Erythroblast (primary cell): ENCODE data around the gene PSMG2.
A peak's percentile ranks its signal among the peaks of the same experiment; 100 is the strongest.

Source experiments
- DNase-seq, 2 experiments: peaks; one replicate each; lab custom pipeline; 2025; lab: John Stamatoyannopoulos, UW
- GATA1 ChIP-seq: IDR thresholded peaks from 2 replicates; pipeline ENCODE4 v1.6.1; 2011; ENCODE audit warnings: low read depth, mild to moderate bottlenecking, control low read depth, low read length, moderate library complexity
- POLR2A ChIP-seq: IDR thresholded peaks from 2 replicates; pipeline ENCODE4 v1.6.1; 2011; ENCODE audit warnings: mild to moderate bottlenecking, low read length

PSMG2 gene

GRCh38 chr18:12765586-12765985 is 62.7 kb downstream of the PSMG2 start:
- no peak for DNase-seq
- no peak for TF ChIP-seq POLR2A
- TF ChIP-seq GATA1: no peak

GRCh38 chr18:12766986-12767433 is 64.2 kb downstream of the PSMG2 start:
- DNase-seq: peak in 1 of 2 experiments; percentile 23
- no peak for TF ChIP-seq POLR2A
- TF ChIP-seq GATA1: no peak

- TF ChIP-seq GATA1 (no peak), POLR2A (no peak)
- DNase-seq: no peak
Observed at GRCh38 chr18:12767580-12768155, 64.8 kb downstream of the PSMG2 start.

GRCh38 chr18:12768625-12769024 is 65.8 kb downstream of the PSMG2 start:
- no peak for TF ChIP-seq POLR2A
- TF ChIP-seq GATA1: no peak
- DNase-seq: no peak

GRCh38 chr18:12769136-12769535 is 66.3 kb downstream of the PSMG2 start:
- DNase-seq: no peak
- TF ChIP-seq GATA1 (no peak), POLR2A (no peak)

- TF ChIP-seq POLR2A: no peak
- TF ChIP-seq GATA1: no peak
- DNase-seq: no peak
Observed at GRCh38 chr18:12769644-12770440, 67.0 kb downstream of the PSMG2 start.

GRCh38 chr18:12770469-12771219 is 67.8 kb downstream of the PSMG2 start:
- DNase-seq: no peak
- TF ChIP-seq POLR2A (no peak), GATA1 (no peak)

- no peak for DNase-seq
- TF ChIP-seq POLR2A: no peak
- TF ChIP-seq GATA1: no peak
Observed at GRCh38 chr18:12772111-12772510, 69.3 kb downstream of the PSMG2 start.

GRCh38 chr18:12773369-12773768 is 70.5 kb downstream of the PSMG2 start:
- no peak for DNase-seq
- no peak for TF ChIP-seq POLR2A
- no peak for TF ChIP-seq GATA1

GRCh38 chr18:12774982-12775381 is 72.1 kb downstream of the PSMG2 start:
- DNase-seq: no peak
- TF ChIP-seq GATA1: no peak
- no peak for TF ChIP-seq POLR2A
